NCI-H187 treated with DMSO at 0.1 percent for 48 hours (cell line): ENCODE measurements around the gene OSGIN1.

Experiments used
- DNase-seq: peaks from one replicate; lab custom pipeline; 2025; lab: John Stamatoyannopoulos, UW

The OSGIN1 gene

DNA sequence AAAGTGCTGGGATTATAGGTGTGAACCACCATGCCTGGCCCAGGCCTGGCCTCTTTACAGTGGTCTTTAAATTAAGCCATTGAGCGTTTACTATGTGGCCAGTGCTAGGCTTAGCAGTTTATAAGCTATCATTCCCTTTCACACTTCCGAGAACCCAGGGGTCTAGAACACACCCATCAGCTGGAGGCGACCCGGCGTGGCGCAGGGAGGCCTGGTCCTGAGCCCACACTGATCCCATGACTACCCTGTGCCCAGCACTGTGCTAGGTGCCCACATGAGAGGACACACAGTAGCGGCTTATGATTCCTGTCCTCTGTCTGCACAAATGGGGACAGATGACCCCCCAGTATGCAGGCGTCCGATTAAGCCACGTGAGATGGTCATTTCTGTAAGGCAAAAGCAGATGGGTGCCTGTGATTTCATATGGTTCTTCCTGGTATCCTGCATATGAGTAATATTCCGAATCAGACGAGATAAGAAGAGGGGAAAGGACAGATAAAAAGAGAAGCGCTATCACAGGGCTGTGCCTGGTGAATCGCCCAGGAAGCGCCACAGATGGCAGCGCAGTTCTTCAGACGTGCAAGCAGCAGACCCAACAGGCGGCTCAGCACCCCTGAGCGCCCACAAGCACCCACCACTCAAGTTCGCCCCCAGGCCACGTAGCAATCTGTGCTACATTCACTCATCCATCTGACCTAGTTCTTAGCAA, 5.3 kb downstream of the OSGIN1 start:
- DNase-seq, result no peak

DNA sequence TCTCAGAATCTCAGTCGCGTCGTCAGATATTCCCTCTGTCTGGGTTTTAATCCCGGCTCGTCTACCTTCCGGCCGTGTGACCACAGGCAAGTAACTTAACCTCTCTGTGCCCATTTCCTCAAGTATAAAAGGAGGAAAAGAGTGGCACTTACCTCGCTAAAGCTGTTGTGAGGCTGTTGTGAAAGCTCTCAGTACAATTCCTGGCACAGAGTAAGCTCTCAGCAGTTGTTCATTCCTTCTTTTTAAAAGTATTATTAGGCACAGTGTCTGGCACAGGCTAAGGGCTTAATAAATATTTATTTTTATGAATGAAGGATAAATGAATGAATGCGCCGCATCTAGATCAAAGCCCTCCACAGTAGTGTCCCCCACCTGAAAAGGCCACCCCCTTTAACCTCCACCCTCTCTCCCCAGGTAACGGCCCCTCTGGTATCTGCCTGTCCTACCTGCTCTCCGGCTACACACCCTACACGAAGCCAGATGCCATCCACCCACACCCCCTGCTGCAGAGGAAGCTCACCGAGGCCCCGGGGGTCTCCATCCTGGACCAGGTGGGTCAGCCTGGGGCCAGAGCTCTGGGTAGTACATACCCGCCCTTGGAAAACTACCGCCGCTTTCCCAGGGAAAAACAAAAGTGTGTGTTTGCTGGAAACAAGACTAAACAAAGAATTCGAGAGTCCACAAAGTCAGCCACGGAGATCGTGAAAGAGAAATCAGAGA, 6.0 kb downstream of the OSGIN1 start:
- no peak for DNase-seq

DNA sequence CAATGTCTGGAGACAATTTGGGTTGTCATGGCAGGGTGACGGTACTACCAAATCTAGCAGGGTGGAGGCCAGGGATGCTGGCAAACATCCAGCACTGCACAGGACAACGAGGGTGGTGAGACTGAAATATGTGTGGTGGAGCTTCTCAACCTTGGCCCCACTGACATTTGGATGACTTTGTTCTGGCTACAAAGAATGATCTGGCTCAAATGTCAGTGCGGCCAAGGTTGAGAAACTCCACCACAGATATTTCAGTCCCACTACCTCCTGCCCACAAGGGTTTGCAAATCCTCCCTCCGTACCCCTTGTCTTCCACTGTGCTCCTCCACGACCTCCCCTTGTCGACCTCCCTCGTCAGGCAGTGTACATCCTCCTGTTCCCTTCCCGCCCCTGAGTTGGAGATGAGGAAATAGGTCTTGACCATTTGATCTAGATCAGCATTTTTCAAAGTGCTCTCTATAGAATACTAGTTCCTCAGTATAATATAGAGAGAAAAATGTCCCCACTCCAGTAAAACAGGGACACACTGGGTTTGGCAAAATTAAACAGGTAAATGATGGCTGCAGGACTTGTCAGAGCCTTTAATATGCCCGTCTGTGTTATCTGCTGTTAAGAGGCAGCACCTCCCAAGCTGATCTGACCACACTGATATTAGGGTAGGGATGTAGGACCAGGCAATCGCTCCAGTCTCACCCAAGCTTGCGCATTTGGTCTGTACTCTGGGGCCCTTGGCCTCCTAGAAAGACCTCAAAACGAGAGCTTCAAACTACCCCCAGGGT, 6.8 kb downstream of the OSGIN1 start:
- no peak for DNase-seq

DNA sequence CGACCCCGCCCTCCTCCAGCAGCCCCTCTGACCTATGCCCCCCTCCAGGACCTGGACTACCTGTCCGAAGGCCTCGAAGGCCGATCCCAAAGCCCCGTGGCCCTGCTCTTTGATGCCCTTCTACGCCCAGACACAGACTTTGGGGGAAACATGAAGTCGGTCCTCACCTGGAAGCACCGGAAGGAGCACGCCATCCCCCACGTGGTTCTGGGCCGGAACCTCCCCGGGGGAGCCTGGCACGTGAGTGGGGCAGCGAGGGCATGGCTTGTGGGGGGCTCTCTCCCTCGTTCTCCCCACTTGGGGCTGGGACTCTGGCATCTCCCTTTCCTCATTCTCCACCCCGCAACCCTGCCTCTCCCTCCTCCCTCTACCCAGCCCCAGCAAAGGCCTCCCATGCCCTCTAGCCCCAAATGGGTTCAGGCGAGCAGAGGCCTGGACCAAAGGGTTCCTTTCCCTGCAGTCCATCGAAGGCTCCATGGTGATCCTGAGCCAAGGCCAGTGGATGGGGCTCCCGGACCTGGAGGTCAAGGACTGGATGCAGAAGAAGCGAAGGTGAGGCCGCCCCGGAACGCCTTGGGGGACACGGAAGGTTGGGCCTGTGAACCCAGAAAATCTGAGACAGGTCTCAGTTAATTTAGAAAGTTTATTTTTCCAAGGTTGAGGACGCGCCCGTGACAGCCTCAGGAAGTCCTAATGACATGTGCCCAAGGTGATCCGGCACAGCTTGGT, 7.6 kb downstream of the OSGIN1 start:
- no peak for DNase-seq

DNA sequence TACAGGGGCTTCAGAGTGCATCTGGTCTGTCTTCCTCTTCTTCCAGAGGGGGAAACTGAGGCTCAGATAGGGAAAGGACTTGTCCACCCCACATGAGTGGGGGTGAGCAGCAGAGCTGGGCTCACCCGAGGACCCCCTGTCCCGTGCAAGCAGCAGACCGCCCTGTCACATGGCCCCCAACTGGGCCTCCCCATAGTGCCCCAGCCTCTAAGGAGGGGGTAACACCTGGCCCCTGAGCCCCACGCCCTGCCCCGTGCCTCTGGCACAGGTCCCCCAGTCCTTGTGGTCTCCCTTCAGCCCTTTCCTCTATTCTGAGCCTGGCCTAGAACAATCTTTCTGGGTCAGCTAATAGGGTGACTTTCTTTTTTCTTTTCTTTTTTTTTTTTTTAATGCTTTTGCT, 8.6 kb downstream of the OSGIN1 start:
- no peak for DNase-seq

DNA sequence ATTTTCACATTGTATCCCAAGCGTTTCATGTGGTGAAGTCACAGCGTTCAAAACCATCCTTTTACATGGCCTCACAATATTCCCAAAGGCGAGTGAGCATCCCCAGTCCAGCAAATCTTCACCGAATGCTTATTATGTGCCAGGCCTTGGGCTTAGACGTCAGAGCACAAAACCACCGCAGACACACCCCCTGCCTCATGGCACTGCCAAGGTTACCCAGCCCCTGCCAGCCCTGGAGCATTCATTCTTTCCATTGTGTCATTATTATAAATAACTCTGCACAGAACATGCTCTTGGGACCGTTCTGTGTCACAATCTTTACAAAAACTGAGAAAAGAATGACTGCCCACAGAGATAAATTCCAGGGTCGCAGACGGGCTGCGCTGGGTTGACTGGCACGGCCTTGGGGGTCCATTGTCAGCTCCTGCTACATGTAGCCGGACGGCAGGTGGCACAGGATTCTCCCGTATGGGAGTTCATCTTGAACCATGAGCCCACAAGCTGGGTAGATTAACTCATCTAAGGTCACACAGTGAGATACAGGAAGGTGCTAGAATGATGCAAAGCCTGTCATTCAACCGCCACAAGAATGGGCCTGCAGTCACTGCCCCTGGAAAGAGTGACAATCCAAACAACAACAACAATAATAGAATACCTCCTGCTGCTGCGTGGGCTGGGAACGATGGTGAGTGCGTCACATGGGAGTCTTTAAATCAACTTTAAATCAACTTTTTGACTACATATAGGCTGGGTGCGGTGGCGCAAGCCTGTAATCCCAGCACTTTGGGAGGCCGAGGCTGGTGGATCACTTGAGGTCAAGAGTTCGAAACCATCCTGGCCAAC, 10.5 kb downstream of the OSGIN1 start:
- no peak for DNase-seq

DNA sequence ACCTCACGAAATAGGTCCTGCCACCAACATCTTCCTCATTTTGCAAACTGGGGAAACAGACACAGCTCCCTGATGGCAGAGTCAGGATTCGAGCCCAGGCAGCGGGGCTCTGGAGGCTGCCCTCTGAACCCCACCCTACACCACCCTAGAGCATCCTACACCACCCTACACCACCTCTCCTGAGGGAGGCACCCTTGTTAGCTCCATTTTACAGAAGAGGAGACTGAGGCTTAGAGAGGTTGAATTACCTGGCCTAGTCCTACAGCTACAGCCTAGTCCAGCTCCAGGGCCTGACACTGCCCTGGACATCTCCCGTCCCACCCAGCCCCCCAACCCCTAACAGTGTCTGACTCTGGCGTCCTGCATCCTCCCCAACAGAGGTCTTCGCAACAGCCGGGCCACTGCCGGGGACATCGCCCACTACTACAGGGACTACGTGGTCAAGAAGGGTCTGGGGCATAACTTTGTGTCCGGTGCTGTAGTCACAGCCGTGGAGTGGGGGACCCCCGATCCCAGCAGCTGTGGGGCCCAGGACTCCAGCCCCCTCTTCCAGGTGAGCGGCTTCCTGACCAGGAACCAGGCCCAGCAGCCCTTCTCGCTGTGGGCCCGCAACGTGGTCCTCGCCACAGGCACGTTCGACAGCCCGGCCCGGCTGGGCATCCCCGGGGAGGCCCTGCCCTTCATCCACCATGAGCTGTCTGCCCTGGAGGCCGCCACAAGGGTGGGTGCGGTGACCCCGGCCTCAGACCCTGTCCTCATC, 11.8 kb downstream of the OSGIN1 start:
- DNase-seq, result no peak

DNA sequence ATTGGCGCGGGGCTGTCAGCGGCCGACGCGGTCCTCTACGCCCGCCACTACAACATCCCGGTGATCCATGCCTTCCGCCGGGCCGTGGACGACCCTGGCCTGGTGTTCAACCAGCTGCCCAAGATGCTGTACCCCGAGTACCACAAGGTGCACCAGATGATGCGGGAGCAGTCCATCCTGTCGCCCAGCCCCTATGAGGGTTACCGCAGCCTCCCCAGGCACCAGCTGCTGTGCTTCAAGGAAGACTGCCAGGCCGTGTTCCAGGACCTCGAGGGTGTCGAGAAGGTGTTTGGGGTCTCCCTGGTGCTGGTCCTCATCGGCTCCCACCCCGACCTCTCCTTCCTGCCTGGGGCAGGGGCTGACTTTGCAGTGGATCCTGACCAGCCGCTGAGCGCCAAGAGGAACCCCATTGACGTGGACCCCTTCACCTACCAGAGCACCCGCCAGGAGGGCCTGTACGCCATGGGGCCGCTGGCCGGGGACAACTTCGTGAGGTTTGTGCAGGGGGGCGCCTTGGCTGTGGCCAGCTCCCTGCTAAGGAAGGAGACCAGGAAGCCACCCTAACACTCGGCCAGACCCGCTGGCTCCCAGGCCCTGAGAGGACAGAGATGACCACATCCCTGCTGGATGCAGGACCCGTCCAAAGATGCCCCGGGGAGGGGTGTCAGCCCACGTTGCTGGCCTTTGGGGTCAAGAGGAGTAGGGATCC, 12.6 kb downstream of the OSGIN1 start:
- DNase-seq, result no peak

DNA sequence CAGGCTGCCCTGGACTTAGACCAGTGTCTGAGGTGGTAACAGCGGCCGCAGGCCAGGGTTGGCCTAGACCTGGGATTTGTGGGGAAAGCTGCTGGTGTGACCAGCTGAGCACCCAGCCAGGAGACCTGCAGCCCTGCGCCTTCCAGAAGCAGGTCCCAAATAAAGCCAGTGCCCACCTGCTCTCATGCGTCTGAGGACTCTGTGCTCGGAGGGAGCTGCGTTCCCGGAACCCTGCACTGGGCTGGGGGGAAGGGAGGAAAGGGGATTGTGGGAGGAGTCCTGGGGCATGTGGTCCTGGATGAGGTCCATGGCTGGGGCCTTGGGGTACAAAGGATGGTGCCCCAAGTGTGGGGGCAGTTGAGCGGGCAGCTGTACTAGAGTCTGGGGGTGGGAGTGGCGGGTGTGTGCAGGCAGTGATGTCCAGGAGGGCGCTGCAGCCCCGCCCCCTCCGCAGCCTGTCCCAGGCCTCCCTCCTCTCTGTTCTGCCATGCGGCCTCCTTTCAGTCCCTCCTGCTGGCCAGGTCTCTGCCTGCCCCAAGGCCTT, 13.2 kb downstream of the OSGIN1 start:
- no peak for DNase-seq

DNA sequence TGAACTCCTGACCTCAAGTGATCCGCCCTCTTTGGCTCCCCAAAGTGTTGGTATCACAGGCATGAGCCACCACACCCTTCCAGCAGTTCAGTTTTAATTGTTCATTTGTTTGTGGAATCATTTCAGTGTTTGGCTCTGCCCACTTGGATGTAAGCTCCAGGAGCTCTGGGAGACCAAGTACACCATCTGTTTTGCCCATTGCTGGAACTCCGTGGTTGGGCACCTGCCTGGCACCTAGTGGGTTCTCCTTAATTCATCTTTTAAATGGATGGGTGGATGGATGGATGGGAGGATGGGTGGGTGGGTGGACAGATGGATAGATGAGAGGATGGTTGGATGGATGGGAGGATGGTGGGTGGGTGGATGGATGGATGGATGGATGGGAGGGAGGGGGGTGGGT, 14.1 kb downstream of the OSGIN1 start:
- DNase-seq, result no peak

DNA sequence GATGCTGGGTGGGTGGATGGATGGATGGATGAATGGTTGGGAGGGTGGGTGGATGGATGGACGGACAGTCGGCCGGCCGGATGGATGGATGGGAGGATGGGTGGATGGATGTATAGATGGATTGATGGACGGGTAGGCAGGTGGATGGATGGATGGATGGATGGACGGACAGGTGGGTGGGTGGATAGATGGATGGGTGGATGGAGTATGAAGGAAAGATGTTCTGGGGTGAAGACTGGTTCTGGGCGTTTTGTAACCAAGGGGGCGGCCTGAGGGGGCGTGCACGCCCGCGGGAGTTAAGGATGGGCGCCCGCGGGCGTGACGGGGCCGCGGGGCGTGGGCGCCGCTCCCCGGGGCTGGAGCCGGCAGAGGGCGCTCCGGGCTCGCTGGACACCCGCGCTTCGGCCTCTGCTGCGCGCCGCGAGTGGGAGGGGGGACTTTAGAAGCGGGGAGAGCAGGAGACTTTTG, 14.8 kb downstream of the OSGIN1 start, which contains the start of gene NECAB2:
Gene NECAB2 (plus strand): TSS at position 407 of the 468 bp plus-strand sequence. CDS start 405 bp downstream, outside the sequence.
- no peak for DNase-seq

DNA sequence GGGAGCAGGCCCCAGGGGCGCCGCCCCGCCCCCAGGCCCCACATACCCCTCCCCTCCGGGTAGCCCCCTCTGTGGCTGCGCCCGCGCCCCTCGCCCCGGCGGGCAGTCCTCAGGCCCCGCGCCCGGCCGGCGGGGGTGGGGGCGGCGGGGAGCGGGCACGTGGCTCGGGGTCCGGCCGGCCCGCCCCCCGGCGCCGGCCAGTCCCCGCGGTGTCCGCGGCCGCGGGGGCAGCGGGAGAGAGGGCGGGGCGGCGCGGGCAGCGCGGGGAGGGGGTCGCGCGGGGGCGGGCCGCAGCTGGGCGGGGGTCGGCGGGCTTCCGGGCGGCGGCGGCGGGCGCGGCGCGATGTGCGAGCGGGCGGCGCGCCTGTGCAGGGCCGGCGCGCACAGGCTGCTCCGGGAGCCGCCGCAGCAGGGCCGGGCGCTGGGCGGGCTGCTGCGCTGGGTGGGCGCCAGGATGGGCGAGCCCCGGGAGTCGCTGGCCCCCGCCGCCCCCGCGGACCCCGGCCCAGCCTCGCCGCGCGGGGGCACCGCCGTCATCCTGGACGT, 15.3 kb downstream of the OSGIN1 start:
- no peak for DNase-seq

DNA sequence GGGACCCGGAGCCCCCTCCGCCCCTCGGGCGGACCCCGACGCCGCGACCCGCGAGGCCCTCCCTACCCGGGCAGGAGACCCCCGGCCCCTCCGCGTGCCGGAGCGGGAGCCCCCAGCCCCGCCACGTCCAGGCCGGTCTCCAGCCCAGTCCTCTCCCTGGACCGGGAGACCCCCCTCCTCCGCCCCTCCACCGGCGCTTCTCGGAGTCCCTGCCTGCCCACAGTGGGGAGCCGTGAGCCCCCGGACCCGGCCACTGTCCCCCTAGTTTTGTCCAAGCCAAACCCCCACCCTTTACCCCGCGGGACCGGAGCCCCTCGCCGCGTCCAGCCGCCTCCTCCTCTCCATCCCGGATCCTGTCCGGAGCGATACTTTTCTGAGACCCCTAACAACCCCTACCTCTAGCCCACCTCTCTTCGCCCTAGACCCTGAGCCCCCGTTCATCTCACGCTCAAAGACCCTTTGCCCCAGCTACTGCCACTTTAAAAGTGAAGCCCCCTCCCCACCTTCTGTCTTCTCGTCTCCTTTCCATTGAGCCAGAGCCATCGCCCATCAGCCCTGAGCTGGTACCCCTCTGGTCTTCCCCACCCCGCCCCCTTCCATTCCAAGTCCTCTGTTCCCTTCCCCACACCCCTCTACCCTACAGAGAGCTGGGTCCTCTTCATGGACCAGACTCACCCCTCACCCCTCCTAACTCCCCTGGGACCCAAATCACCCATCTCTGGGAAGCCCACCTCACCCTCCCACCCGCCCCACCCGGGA, 16.0 kb downstream of the OSGIN1 start:
- DNase-seq, result no peak

DNA sequence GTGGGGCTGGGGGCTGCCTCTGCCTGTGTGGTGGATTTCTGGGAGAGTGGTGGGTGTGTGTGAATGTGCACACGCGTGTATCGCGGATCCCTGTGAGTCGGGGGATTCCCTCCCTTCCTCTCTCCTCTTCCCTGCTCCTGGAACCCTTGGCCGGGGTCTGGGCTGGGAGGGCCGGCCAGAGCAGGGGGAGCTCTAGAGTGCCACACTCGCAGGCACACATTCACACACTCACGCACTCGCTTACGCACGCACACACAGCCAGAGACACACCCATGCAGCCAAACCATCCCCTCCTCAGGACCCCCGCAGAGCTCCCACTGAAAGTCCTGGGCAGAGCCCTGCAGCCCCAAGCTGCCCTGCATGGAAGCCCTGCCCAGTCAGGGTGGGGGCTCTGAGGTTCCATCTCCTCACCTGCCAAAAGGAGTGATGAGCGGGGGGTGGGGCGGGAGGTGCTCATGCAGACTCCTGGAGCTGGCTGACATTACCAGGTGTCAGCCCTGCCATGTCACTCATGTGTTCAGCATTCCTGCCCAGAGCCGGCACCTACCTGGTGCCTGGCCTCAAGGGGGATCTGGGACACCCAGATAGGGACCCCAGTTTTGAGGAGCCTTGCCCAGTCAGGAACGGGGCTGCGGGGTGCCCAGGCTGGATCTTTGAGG, 16.9 kb downstream of the OSGIN1 start:
- no peak for DNase-seq

DNA sequence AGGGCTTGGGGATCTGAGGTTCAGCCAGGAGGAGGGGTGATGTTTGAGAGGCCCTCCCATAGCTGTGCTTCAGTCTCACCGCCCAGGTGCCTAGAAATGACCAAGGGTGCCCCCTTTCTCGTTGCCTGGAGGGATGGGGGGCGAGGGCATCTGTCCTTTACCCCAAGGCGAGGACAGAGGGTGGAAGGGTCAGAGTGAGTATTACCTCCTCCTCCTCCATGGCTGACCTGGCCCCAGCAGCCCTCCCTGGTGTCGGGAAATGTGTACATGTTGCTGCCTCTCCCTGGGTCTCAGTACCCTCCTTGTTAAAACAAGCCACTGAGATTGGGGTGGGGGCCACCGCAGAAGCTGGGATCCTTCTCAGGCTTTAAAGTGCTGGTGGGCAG, 17.4 kb downstream of the OSGIN1 start:
- DNase-seq, result no peak

DNA sequence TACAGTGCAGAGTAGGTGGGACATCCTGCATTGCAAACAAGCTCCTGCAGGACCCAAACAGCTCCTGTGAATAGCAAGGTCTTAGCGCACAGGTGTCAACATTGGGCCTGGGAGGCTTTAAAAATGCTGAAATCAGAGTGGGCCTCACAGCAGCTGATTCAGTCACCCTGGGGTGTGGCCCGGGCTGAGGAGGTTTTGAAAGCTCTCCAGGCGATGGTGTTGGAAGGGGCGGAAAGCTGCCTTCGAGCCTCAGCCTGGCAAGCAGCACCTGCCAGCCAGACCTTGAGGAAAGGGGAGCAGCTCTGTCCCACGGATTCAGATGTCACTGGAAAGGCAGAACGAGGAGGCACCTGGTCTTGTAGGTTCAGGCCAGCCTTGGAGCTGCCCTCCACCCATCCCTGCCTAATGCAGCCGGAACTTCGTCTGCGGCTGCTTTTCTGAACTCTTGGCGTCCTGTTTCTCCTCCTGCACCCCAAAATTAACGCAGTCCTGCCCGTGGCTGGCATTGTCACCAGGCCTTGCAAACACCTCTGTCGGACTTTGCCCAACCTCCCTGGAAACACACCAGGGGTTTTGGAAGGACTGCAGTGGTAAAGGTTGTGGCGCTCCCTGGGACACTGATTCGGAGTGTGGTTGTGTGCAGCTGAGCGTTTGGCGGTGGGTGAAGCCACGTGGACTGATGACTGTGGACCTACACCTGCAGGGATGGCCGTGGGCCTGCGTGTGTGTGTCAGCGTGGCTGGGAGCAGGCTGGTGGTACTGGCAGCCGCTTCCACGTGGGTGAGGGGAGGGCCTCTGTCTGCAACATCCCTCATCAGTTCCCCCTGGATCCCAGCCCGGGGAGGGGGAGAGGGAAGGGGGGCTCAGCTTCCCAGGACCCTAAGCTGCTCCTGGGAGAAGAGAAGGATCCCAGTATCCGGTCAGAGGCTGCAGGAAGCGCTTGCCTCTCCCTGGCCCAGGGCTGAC, 18.4 kb downstream of the OSGIN1 start:
- DNase-seq, result no peak
